KOPT-K1 (cell line): ENCODE results near the gene SLC48A1.
A peak's percentile ranks its signal among the peaks of the same experiment; 100 is the strongest.

Experiments used
- H3K27ac ChIP-seq: fragments of 200-600 bp; sonication (generic); 2 replicates; pipeline ENCODE4 v1.5.1; 2016; ENCODE audit warnings: antibody characterized with exemption, mild to moderate bottlenecking, low read depth, low read length; ENCODE audit not compliant: poor library complexity, severe bottlenecking
- H3K36me3 ChIP-seq: fragments of 200-600 bp; sonication (generic); 2 replicates; pipeline ENCODE4 v1.5.1; 2017; ENCODE audit warnings: antibody characterized with exemption, mild to moderate bottlenecking, low read length, moderate library complexity; ENCODE audit not compliant: insufficient read depth
- H3K9me3 ChIP-seq: fragments of 200-600 bp; sonication (generic); 2 replicates; pipeline ENCODE4 v1.5.1; 2017; ENCODE audit warnings: antibody characterized with exemption, low read length, mild to moderate bottlenecking; ENCODE audit not compliant: insufficient read depth, poor library complexity, severe bottlenecking

The SLC48A1 gene

GRCh38 chr12:47786662-47787280, 13.7 kb downstream of the SLC48A1 start:
- H3K36me3 ChIP-seq: peaks cover 100% of the 10 kb centered on the region
- no peak overlapping the region for H3K27ac ChIP-seq
- no peaks in the 10 kb centered on the region for H3K9me3 ChIP-seq

DNA sequence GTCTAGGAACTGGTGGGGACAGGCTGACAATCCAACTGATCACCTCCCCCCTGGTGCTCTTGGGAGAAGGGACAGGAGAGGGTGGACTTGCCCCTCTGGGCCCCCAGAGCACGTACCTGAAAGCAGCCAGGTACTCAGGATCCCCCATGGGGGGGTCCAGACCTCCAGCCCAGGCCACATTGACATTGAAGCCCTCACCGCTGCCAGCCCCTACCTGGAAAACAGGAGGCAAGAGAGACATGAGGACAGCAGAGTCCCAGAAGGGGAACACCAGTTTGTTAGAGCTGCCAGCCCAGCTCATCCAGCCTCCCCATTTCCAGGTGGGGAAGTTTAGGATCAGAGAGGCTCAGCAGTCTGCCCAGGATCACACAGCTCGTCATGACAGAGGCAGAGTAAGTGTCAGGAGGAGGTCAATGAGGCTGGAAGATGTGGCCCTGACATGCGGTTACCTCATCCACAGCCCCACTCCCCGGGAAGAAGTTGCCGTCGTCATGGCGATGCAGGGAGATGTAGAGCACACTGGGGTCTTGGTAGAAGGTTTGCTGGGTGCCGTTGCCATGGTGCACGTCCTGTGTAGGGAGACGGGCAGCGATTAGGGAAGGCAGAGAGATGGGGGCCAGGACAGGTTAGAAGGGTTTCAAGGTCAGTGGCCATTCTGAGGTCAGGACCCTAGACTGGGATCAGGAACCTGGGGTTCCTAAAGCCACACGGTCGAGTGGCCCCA, 14.7 kb downstream of the SLC48A1 start:
- H3K36me3 ChIP-seq: peaks cover 100% of the 10 kb centered on the region

DNA sequence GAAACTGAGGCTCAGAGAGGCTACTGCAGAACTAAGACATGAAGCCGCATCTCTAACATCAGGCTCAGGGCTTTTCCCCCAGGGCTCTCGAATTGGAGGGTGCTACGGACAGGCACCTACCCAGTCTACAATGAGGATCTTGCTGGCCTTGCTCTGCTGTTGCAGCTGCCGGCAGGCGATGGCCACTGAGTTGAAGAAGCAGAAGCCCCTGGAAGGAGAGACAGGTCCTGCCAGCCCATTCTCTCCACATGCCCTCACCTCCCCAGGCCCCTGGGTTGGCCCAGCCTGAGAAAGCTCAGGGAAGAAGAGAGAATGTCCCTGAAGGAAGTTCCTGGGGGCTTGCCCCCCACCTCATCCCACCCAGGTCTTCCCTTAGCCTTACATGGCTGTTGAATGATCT, 16.1 kb downstream of the SLC48A1 start:
- Histone ChIP-seq H3K27ac (no peak overlapping the region), H3K36me3 (peaks cover 100% of the 10 kb centered on the region), H3K9me3 (no peaks in the 10 kb centered on the region)

More for the DNA sequence above, 14.7 kb downstream of the SLC48A1 start:
- Histone ChIP-seq H3K27ac (no peak overlapping the region), H3K9me3 (no peaks in the 10 kb centered on the region)

- no peaks in the 10 kb centered on the region for H3K9me3 ChIP-seq
- no peak overlapping the region for H3K27ac ChIP-seq
- peaks cover 100% of the 10 kb centered on the region for H3K36me3 ChIP-seq
Measured at GRCh38 chr12:47789712-47790489, 16.9 kb downstream of the SLC48A1 start.

- H3K9me3 ChIP-seq: no peaks in the 10 kb centered on the region
- H3K36me3 ChIP-seq: peaks cover 100% of the 10 kb centered on the region
Measured at GRCh38 chr12:47790676-47791350, 17.8 kb downstream of the SLC48A1 start.

GRCh38 chr12:47791351-47791746, 18.3 kb downstream of the SLC48A1 start:
- H3K27ac ChIP-seq: no peak overlapping the region
- H3K9me3 ChIP-seq: no peaks in the 10 kb centered on the region
- peaks cover 100% of the 10 kb centered on the region for H3K36me3 ChIP-seq

More at GRCh38 chr12:47790676-47791350, 17.8 kb downstream of the SLC48A1 start:
- no peak overlapping the region for H3K27ac ChIP-seq

DNA sequence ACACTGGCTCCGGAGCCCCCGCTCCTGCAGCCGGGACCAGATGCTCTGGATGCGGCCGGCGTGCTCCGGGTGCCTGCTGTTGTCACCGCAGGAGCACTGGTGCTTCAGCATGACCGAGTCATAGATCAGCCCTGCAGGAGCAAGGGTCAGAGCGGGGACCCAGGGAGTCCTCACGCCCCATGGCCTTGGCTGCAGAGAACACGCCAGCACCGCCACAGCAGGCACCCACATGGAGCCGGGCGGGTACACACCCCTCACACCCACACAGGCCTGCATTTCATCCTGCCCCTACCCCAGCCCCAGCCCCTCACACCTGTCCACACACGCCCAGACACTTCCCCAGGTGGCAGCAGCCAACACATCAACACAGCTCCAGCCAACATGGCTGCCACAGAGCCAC, 18.8 kb downstream of the SLC48A1 start:
- Histone ChIP-seq H3K9me3 (no peaks in the 10 kb centered on the region), H3K27ac (no peak overlapping the region), H3K36me3 (peaks cover 100% of the 10 kb centered on the region)

- Histone ChIP-seq H3K27ac (no peak overlapping the region), H3K9me3 (no peaks in the 10 kb centered on the region), H3K36me3 (peaks cover 100% of the 10 kb centered on the region)
Measured at GRCh38 chr12:47793015-47793681, 20.1 kb downstream of the SLC48A1 start.

DNA sequence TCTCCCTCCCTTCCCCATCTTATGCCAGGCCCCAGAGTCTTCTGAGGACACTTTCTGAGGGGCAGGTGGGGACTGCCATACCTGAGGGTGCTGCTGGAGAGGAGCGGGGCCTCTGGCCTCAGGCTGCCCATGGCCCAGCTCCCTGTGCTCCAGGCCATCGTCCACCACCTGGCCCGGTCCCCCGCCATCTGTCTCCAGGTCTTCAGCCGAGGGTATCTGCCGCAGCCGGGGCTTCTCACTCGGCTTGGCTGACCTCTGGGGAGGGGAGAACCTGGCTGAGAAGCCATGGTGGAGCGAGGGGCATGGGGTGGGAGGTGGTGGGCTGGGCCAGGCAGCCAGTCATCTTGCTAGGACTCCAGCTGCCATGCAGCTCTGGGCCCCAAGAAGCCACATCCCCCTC, 21.6 kb downstream of the SLC48A1 start:
- Histone ChIP-seq H3K27ac (no peak overlapping the region), H3K36me3 (peaks cover 98% of the 10 kb centered on the region), H3K9me3 (no peaks in the 10 kb centered on the region)

DNA sequence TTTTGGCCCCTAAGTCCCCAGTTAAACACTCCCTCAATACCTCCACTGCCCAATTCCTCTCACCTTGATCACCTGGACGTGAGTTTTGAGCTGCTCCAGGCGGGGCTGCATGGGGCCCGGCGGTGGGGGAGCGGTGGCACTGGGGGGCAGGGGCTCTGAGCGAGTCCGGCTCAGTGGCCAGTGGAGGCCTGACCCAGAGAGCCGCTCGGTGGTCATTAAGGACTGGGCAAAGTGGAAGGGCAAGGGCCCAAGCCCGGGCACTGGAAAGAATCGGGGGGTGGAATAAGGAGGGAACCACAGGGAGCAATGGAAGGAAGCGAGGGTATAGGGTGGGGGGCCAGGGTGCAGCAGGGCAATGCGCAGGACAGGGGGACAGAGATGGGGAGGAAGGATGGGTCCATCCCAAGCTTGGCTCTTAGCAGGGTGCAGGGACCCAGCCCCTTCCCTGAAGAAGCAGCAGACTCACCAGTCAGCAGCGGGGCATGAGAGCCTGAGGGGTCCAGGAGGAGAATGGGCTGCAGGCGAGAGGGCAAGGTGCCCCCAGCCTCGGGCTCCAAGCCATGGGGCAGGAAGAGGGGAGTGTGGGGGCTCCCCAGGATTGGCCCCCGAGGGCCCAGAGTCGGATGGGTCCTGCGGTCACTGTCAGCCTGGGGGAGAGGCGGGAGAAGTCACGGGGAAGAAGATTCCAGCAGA, 22.2 kb downstream of the SLC48A1 start:
- Histone ChIP-seq H3K27ac (no peak overlapping the region), H3K9me3 (no peaks in the 10 kb centered on the region), H3K36me3 (peaks cover 95% of the 10 kb centered on the region)

DNA sequence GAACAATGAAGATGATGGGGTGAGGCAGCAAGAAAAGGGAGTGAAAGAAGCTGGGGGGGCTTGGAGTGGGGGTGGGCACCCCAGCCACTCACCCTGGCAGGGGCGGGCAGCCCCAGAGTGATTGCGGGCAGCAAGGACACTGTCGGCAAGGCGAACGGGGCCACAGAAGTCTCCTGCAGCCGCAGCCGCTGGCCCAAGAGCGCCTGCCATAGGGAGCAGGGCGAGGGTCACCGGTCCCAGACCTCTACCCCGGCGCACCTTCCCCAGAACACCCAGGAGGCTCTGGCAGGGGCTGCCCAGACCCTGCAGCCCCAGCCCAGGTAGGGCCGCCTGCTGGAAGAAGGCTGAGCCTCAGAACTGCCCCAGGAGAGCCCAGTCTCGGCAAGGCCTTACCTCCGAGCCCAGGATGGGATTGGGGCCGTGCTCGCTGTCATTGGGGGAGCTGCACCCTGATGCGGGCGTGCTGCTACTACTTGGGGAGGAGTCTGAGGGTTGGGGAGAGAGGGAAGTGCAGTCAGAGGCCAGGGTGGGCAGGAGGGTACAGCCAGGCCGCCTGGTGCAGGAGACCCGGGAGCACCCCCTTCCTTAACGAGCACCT, 22.9 kb downstream of the SLC48A1 start:
- peaks cover 95% of the 10 kb centered on the region for H3K36me3 ChIP-seq
- no peak overlapping the region for H3K27ac ChIP-seq
- no peaks in the 10 kb centered on the region for H3K9me3 ChIP-seq

- H3K27ac ChIP-seq: no peak overlapping the region
- H3K9me3 ChIP-seq: no peaks in the 10 kb centered on the region
- H3K36me3 ChIP-seq: peaks cover 95% of the 10 kb centered on the region
Measured at GRCh38 chr12:47797441-47797840, 24.4 kb downstream of the SLC48A1 start.

DNA sequence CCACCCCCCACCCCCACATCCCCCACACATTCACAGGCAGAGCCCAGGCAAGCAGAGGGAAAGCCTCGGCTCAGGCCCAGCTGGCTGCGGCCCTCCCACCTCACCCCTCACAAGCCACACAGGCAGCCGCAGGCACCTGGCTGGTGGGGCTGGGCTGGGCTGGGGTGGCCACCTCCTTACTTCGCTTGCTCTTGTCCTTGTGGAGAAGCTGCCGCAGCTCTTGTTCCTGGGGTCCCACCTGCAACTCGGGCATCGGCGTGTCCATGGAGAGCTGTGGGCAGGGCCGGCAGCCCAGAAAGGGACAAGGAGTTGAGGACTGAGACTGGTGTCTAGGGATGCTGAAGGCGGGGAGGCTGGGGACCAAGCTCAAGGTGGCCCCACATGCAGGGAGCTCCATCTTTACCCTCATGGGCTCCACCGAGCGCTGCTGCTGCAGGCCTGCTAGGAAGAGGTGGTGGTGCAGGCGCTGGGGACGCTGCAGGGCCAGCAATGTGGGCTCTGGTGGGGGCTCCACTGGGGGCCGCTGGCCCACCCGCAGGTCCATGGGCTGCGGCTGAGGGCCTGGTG, 25.4 kb downstream of the SLC48A1 start:
- H3K27ac ChIP-seq: peak overlapping the region; percentile 26
- no peaks in the 10 kb centered on the region for H3K9me3 ChIP-seq
- peaks cover 89% of the 10 kb centered on the region for H3K36me3 ChIP-seq
